Right atrium auricular region (tissue), 2 donors: Measurements from ENCODE around the gene CD36. TPM values are rescaled to one million over a fixed set of nuclear protein-coding genes. Genes with fewer than 3 reads are reported as not detected.

Experiments
- DNase-seq: peaks from one replicate; pipeline ENCODE4 v3.0.0-alpha.2; 2019; ENCODE audit warnings: low spot score
- H3K27ac ChIP-seq, 2 donors: fragments of 200-600 bp; sonication (generic); 1 replicate in 1 of 2; 2 replicates in 1 of 2; pipeline ENCODE4 v1.5.1; 2016 to 2019
- H3K27me3 ChIP-seq, 2 donors: fragments of 200-600 bp; sonication (generic); one replicate each; pipeline versions ENCODE4 v1.5.1 to v1.6.0; 2017 to 2019
- H3K36me3 ChIP-seq: fragments of 200-600 bp; sonication (generic); one replicate; pipeline ENCODE4 v1.5.1; 2016
- H3K4me1 ChIP-seq, 2 donors: fragments of 200-600 bp; sonication (generic); one replicate each; pipeline versions ENCODE4 v1.5.1 to v1.6.0; 2017 to 2019
- H3K4me3 ChIP-seq, 2 donors: fragments of 200-600 bp; sonication (generic); 1 replicate in 1 of 2; 2 replicates in 1 of 2; pipeline ENCODE4 v1.5.1; 2017 to 2019; ENCODE audit warnings: mild to moderate bottlenecking in 1 of 2, moderate library complexity in 1 of 2
- H3K9me3 ChIP-seq, 2 donors: fragments of 200-600 bp; sonication (generic); one replicate each; pipeline ENCODE4 v1.5.1; 2019
- CTCF ChIP-seq, 2 donors: fragments of 200-600 bp; sonication (generic); IDR thresholded peaks; one replicate each; pipeline ENCODE4 v1.5.1; 2019; ENCODE audit warnings: antibody characterized with exemption in 2 of 2
- total RNA-seq, 2 donors: library from RNA; depleted of rRNA; stranded (reverse); fragments of >200 nt; gene quantifications; one replicate each; pipeline ENCODE4 v1.1.0, GENCODE V29; 2016

Gene CD36
- total RNA-seq, 2 donors from 2014 or later, result 421 to 1,029 TPM

GRCh38 chr7:80679921-80680907, 41.8 kb downstream of the CD36 start:
- no peak for TF ChIP-seq CTCF (IDR thresholded peaks at IDR 0.05)
- peaks cover 30% of the 10 kb centered on the region for H3K36me3 ChIP-seq
- H3K4me3 ChIP-seq, result no peak overlapping the region
- no peaks in the 10 kb centered on the region for H3K27me3 ChIP-seq
- H3K9me3 ChIP-seq, result no peaks in the 10 kb centered on the region
- peak overlapping the region in 1 of 2 donors; percentile 48 for H3K27ac ChIP-seq
- peaks cover 0 to 5% of the 10 kb centered on the region in 2 donors for H3K4me1 ChIP-seq
- no peak for DNase-seq

- Histone ChIP-seq H3K27me3 (no peaks in the 10 kb centered on the region), H3K27ac (peak overlapping the region in 1 of 2 donors; percentile 48), H3K36me3 (peaks cover 18% of the 10 kb centered on the region), H3K4me3 (no peak overlapping the region), H3K9me3 (no peaks in the 10 kb centered on the region), H3K4me1 (peaks cover 0 to 5% of the 10 kb centered on the region in 2 donors)
- no peak for DNase-seq
- TF ChIP-seq CTCF (IDR thresholded peaks at IDR 0.05), result peak; percentile 20 to 61
Measured at GRCh38 chr7:80681272-80681885, 42.9 kb downstream of the CD36 start.

- no peaks in the 10 kb centered on the region for H3K27me3 ChIP-seq
- no peak for TF ChIP-seq CTCF (IDR thresholded peaks at IDR 0.05)
- H3K4me1 ChIP-seq, result peaks cover 0 to 5% of the 10 kb centered on the region in 2 donors
- no peak overlapping the region for H3K4me3 ChIP-seq
- no peak for DNase-seq
- no peaks in the 10 kb centered on the region for H3K9me3 ChIP-seq
- H3K36me3 ChIP-seq, result peaks cover 6% of the 10 kb centered on the region
- no peak overlapping the region for H3K27ac ChIP-seq
Measured at GRCh38 chr7:80682744-80683143, 44.3 kb downstream of the CD36 start.

GRCh38 chr7:80686576-80686975, 48.1 kb downstream of the CD36 start:
- no peaks in the 10 kb centered on the region for H3K27me3 ChIP-seq
- no peaks in the 10 kb centered on the region for H3K36me3 ChIP-seq
- no peak overlapping the region for H3K4me3 ChIP-seq
- no peak for DNase-seq
- TF ChIP-seq CTCF (IDR thresholded peaks at IDR 0.05), result no peak
- no peaks in the 10 kb centered on the region for H3K4me1 ChIP-seq
- no peak overlapping the region for H3K27ac ChIP-seq
- no peaks in the 10 kb centered on the region for H3K9me3 ChIP-seq

GRCh38 chr7:80699045-80699638, 60.7 kb downstream of the CD36 start:
- H3K9me3 ChIP-seq, result peaks cover 0 to 11% of the 10 kb centered on the region in 2 donors
- H3K27ac ChIP-seq, result no peak overlapping the region
- no peak for DNase-seq
- H3K4me3 ChIP-seq, result no peak overlapping the region
- TF ChIP-seq CTCF (IDR thresholded peaks at IDR 0.05), result peak; percentile 53 to 77
- H3K36me3 ChIP-seq, result no peaks in the 10 kb centered on the region
- H3K27me3 ChIP-seq, result no peaks in the 10 kb centered on the region
- H3K4me1 ChIP-seq, result peaks cover 0 to 9% of the 10 kb centered on the region in 2 donors
